GM12891 (cell line): Measurements from ENCODE around the gene ELK3.

ENCODE experiments used
- PAX5 ChIP-seq: IDR thresholded peaks from 2 replicates; pipeline ENCODE4 v1.6.1; 2011; ENCODE audit warnings: low read length, moderate library complexity, mild to moderate bottlenecking; ENCODE audit not compliant: insufficient read depth, severe bottlenecking
- POLR2A ChIP-seq: IDR thresholded peaks from 2 replicates; pipeline ENCODE4 v1.6.1; 2011; ENCODE audit warnings: low read depth, low read length, control low read depth
- POLR2AphosphoS5 ChIP-seq: IDR thresholded peaks from 2 replicates; pipeline ENCODE4 v1.6.1; 2011; ENCODE audit warnings: low read depth, low read length, control low read depth
- SPI1 ChIP-seq: IDR thresholded peaks from 2 replicates; pipeline ENCODE4 v1.6.1; 2011; ENCODE audit warnings: low read depth, low read length, control low read depth

- no peak for TF ChIP-seq POLR2A
- no peak for TF ChIP-seq PAX5
- no peak for TF ChIP-seq POLR2AphosphoS5
- no peak for TF ChIP-seq SPI1
Measured at GRCh38 chr12:96314723-96315122, 120.5 kb downstream of the ELK3 start.
